OCI-LY7 (cell line): ENCODE results near the gene BLM.

Experiments
- CTCF ChIP-seq: fragments of 200-600 bp; sonication (generic); conservative IDR thresholded peaks from 2 replicates; pipeline ENCODE4 v1.5.1; 2014; ENCODE audit warnings: mild to moderate bottlenecking, antibody characterized with exemption, low read length, moderate library complexity, mixed read lengths
- EZH2phosphoT487 ChIP-seq: fragments of 200-600 bp; sonication (generic); IDR thresholded peaks from 2 replicates; pipeline ENCODE4 v1.6.1; 2018; ENCODE audit warnings: low read depth, borderline replicate concordance, mild to moderate bottlenecking, mixed run types, antibody characterized with exemption, low read length, moderate library complexity, mixed read lengths

- TF ChIP-seq CTCF (no peak), EZH2phosphoT487 (no peak)
Observed at GRCh38 chr15:90694987-90695386, 22.2 kb upstream of the BLM start.
